HG02852 (cell line): ENCODE results near the gene TCTN3.
"Not testable (repeated sequence)": the region's sequence is repeated elsewhere in the genome, so short reads cannot be mapped to it uniquely, and the experiment has no call there.

Experiments used
- ATAC-seq: cut with Tn5 transposase; IDR thresholded peaks from one replicate; pipeline ENCODE4 v1.9.1; 2021; ENCODE audit warnings: mild to moderate bottlenecking, moderate library complexity; ENCODE audit not compliant: unreplicated experiment

Gene TCTN3

DNA sequence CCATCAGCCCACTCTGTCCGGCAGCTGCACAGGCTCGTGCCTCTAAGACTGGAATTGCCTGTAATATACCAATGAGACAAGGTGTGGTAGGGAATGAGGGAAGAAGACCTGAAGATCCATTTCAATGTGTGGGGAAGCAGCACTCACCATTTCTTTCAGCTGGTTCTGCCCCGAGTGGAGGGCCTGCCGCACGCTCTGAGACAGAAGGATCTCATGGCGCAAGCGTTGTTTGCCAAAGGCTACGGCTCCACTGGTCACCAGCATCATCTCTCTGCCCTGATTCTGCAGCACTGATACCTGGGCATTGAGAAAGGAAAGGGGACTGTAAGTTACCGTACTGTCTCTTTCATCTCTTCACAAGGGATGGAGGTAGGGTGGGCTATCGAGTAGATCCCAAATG, 56.6 kb downstream of the TCTN3 start:
- no peak for ATAC-seq

GRCh38 chr10:95635319-95635733, 58.4 kb downstream of the TCTN3 start:
- ATAC-seq, result no peak

- ATAC-seq, result no peak
These were observed 64.9 kb downstream of the TCTN3 start for GRCh38 chr10:95628786-95629185.

DNA sequence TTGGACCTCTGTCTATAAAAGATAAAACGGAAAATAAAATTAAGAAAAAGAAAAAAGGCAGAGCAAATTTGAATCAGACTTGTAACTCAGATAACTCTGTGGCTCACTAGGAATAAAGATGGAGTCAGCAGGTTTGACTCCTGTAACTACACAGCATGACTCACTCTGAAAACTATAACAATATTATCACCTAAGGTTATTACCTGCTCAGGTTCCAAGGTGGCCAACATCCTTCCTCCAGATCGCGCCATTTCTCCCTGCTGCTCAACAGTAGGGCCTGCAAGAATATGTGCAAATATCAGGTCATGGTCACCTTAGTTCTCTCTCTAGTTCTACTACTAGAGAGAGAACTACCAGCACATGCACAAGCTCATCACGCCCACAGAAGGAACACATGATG, 67.2 kb downstream of the TCTN3 start:
- no peak for ATAC-seq

- not testable (repeated sequence) for ATAC-seq
These were observed 73.3 kb downstream of the TCTN3 start for GRCh38 chr10:95620415-95620814.

DNA sequence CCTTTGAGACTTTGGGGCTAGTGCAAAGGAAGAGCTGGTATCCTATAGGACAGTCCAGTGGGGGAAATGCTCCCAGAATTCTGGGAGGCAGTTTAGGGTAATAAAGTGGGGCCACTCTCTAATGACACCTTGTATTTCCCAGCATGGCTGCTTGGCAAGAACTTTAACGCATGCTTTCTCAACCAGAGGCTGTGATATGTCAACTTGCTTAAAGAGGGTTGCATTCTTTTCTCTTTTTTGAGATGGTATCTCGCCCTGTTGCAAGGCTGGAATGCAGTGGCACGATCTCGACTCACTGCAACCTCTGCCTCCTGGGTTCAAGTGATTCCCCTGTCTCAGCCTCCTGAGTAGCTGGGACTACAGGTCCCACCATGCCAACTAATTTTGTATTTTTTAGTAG, 75.6 kb downstream of the TCTN3 start:
- ATAC-seq, result no peak

DNA sequence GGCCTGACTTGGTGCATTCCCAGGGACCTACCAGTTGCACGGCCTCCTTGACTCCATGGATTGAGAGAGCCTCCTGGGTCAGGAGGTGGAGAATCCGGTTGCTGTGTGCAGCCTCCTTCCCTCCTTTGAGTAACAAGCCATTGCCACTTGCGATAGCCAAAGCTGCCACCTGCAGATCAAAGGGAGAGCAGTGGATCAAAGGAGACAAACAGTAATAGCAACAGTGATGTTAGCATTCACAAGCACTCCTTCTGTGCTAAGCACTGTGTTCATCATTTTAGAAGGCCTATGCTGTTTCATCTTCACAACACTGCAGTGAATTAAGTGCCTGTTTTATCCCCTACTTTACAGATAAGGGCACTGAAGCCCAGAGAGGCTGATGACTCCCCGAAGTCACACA, 77.3 kb downstream of the TCTN3 start:
- ATAC-seq, result no peak
